ENCODE data around the gene ASCL5. TPM values are rescaled to one million over a fixed set of nuclear protein-coding genes. Genes with fewer than 3 reads are reported as not detected.

The ASCL5 gene
- total RNA-seq, 6 experiments from 2014 or later = not detected

DNA sequence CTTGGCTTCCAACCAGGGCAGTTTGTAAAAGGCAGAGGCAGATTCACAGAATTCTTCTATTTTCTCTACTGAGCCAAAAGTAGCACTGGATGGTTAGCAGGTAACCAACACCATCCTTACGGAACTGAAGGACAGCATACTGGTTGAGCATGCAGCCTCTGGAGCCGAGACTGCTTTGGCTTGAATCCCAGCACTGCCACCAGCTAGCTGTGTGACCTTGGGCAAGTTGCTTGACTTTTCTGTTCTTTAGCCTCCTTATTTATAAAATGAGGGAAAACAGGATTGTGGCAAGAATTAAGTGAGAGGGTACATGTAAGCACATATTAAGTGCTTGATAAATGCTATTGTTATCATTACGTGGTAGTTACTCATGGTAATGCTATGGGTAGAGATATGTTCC is 34.2 kb downstream of the ASCL5 start:
- no peak overlapping the region for H3K27ac ChIP-seq
- no peaks in the 10 kb centered on the region for H3K4me1 ChIP-seq
- no peaks in the 10 kb centered on the region for H3K36me3 ChIP-seq
- ATAC-seq (no peak), DNase-seq (no peak)
- H3K9me3 ChIP-seq = no peaks in the 10 kb centered on the region
- H3K27me3 ChIP-seq = no peaks in the 10 kb centered on the region
- no peak overlapping the region for H3K4me3 ChIP-seq
- intact Hi-C loops (cut with DNase I) = no loop called here
- WGBS (ENCODE audit: insufficient coverage, low coverage, low lambda C conversion rate, missing lambda C conversion rate) = 85% methylated on average over 3 of the region's 3 CpGs
- TF ChIP-seq, protein P1, sequence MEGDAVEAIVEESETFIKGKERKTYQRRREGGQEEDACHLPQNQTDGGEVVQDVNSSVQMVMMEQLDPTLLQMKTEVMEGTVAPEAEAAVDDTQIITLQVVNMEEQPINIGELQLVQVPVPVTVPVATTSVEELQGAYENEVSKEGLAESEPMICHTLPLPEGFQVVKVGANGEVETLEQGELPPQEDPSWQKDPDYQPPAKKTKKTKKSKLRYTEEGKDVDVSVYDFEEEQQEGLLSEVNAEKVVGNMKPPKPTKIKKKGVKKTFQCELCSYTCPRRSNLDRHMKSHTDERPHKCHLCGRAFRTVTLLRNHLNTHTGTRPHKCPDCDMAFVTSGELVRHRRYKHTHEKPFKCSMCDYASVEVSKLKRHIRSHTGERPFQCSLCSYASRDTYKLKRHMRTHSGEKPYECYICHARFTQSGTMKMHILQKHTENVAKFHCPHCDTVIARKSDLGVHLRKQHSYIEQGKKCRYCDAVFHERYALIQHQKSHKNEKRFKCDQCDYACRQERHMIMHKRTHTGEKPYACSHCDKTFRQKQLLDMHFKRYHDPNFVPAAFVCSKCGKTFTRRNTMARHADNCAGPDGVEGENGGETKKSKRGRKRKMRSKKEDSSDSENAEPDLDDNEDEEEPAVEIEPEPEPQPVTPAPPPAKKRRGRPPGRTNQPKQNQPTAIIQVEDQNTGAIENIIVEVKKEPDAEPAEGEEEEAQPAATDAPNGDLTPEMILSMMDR (IDR thresholded peaks at IDR 0.05) = no peak
- no peak for TF ChIP-seq POLR2A (IDR thresholded peaks at IDR 0.05)

DNA sequence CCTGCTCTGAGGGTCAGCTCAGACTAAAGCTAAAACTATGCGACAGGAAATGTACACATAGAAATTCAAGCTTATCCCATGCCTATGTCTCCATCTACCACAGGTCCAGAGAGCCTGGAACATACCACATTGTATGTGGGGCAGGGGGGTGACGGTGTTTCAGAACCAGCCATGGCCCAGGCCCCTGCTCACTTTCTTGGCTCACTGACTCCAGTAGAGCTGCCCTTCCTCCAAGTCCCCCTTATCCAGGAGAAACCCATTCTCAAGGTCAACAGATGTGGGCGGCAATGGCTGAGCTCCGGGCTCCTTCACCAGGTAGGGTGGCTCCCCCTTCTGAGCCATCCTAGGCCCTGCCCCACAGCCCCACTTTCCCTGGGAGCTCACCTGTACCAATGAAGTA is 35.7 kb downstream of the ASCL5 start:
- intact Hi-C loops (cut with DNase I) = no loop called here
- Histone ChIP-seq H3K36me3 (no peaks in the 10 kb centered on the region), H3K4me3 (no peak overlapping the region), H3K4me1 (no peaks in the 10 kb centered on the region), H3K27me3 (no peaks in the 10 kb centered on the region), H3K27ac (no peak overlapping the region), H3K9me3 (no peaks in the 10 kb centered on the region)
- ATAC-seq = no peak
- DNase-seq = no peak
- TF ChIP-seq POLR2A (IDR thresholded peaks at IDR 0.05) = no peak
- TF ChIP-seq, protein P1 (IDR thresholded peaks at IDR 0.05) = no peak
- 66% methylated on average over 4 of the region's 4 CpGs for WGBS (ENCODE audit: insufficient coverage, low coverage, low lambda C conversion rate, missing lambda C conversion rate)

DNA sequence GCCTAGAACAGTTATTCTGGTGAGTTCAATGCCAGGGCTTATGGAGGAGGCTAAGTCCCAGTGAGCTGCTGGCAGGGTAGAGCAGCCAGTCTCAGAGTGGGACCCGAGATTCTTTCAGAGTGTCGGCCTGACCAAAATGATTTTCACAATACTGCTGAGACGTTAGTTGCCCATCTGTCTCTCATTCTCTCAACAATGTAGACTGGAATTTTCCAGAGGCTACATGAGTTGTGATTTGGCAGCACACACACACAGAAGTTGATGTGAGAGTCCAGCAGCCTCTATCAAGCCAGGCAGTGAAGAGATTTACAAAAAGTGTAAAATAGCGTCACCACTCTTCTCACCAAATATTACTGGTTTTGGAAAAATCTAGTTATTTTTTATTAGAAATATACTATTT is 36.4 kb downstream of the ASCL5 start:
- no peak for DNase-seq
- no peak for ATAC-seq
- WGBS (ENCODE audit: insufficient coverage, low coverage, low lambda C conversion rate, missing lambda C conversion rate) = 68% methylated on average over 4 of the region's 4 CpGs
- intact Hi-C loops (cut with DNase I) = no loop called here
- Histone ChIP-seq H3K4me3 (no peak overlapping the region), H3K36me3 (no peaks in the 10 kb centered on the region), H3K4me1 (no peaks in the 10 kb centered on the region), H3K27ac (no peak overlapping the region), H3K9me3 (no peaks in the 10 kb centered on the region), H3K27me3 (no peaks in the 10 kb centered on the region)
- TF ChIP-seq, protein P1 (IDR thresholded peaks at IDR 0.05) = no peak
- no peak for TF ChIP-seq POLR2A (IDR thresholded peaks at IDR 0.05)

DNA sequence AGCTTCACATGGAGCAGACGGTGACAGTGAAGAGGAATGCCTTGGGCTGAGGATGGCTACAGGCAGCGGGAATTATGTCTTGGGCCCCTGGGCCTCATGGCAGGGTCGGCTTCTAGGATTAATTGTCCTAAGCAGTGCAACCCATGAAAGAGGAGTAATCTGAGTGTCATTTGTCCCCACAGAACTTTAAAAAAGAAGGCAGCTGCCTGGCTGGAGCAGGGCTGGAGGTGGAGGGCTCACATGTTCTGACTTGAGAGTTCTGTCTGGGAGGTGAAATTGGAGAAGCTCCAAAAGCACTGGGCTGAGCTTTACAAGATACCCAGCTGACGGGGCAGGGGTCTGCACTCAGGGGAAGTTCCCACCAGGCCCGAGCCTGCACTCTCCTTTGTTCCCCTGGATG is 37.4 kb downstream of the ASCL5 start:
- no peaks in the 10 kb centered on the region for H3K27me3 ChIP-seq
- TF ChIP-seq, protein P1 (IDR thresholded peaks at IDR 0.05) = no peak
- no peak for TF ChIP-seq POLR2A (IDR thresholded peaks at IDR 0.05)
- no peaks in the 10 kb centered on the region for H3K36me3 ChIP-seq
- no peaks in the 10 kb centered on the region for H3K9me3 ChIP-seq
- H3K4me1 ChIP-seq = no peaks in the 10 kb centered on the region
- WGBS (ENCODE audit: insufficient coverage, low coverage, low lambda C conversion rate, missing lambda C conversion rate) = 88% methylated on average over 2 of the region's 5 CpGs
- no peak overlapping the region for H3K4me3 ChIP-seq
- intact Hi-C loops (cut with DNase I) = loop anchor here in 1 of 2 donors (10.0 kb wide), 1 partner anchor 135 kb away; no protein-coding TSS in a partner anchor
- H3K27ac ChIP-seq = no peak overlapping the region
- ATAC-seq (no peak), DNase-seq (no peak)
